ENCODE measurements around the gene ALDH5A1. TPM values are rescaled to one million over a fixed set of nuclear protein-coding genes. Genes with fewer than 3 reads are reported as not detected.

Gene ALDH5A1
- total RNA-seq, 4 donors from 2014 or later: 1.5 to 3.4 (median 3.1) TPM

DNA sequence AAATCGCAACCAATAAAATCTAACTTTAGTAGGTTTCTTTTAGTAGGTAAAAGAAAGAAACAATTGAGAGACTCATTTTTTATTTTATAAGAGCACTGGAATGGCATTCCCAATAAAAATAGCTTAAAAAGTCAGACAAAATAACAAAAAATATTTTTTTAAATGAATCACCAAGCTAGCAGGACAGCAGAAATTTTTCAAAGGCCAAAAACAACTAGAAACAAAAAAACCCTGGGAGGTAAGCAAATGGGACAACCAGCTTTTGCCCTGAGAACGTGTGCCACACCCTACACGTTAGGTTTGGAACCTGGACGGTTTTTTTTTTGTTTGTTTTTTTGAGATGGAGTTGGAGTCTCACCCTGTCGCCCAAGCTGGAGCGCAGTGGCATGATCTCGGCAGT, 25.0 kb upstream of the ALDH5A1 start:
- TF ChIP-seq, protein P1, sequence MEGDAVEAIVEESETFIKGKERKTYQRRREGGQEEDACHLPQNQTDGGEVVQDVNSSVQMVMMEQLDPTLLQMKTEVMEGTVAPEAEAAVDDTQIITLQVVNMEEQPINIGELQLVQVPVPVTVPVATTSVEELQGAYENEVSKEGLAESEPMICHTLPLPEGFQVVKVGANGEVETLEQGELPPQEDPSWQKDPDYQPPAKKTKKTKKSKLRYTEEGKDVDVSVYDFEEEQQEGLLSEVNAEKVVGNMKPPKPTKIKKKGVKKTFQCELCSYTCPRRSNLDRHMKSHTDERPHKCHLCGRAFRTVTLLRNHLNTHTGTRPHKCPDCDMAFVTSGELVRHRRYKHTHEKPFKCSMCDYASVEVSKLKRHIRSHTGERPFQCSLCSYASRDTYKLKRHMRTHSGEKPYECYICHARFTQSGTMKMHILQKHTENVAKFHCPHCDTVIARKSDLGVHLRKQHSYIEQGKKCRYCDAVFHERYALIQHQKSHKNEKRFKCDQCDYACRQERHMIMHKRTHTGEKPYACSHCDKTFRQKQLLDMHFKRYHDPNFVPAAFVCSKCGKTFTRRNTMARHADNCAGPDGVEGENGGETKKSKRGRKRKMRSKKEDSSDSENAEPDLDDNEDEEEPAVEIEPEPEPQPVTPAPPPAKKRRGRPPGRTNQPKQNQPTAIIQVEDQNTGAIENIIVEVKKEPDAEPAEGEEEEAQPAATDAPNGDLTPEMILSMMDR (IDR thresholded peaks at IDR 0.05): no peak
- TF ChIP-seq EP300 (IDR thresholded peaks at IDR 0.05) (no peak), POLR2AphosphoS5 (IDR thresholded peaks at IDR 0.05) (no peak), POLR2A (IDR thresholded peaks at IDR 0.05) (no peak)
- Histone ChIP-seq H3K27ac (no peak overlapping the region), H3K4me3 (no peak overlapping the region), H3K9me3 (no peaks in the 10 kb centered on the region), H3K36me3 (peaks cover 0 to 20% of the 10 kb centered on the region in 2 donors), H3K4me1 (no peaks in the 10 kb centered on the region), H3K27me3 (no peaks in the 10 kb centered on the region)
- 88% methylated on average over 3 to 6 of the region's 7 CpGs for WGBS, 2 donors (ENCODE audit: low coverage in 1 of 2)
- no peak for ATAC-seq

GRCh38 chr6:24472181-24472580, 22.6 kb upstream of the ALDH5A1 start:
- no peak for ATAC-seq

DNA sequence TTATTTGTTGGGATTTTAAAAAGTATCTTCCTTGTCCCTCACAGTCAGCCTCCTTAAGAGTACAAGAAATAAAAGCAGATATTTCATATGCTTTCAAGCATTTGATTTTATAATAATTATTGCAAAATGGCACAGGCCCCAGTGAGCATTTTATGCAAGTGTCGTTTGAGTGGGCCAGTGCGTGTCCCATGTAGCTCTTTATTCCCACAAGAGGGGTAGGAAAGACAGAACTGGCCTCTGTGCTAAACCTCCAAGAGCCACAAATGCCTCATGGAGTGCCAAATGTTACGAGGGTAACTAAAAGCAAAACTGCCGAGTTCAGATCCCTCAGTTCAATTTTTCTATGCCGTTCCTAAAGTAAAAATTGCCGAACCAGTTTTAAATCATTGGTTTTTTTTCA, 18.1 kb upstream of the ALDH5A1 start:
- TF ChIP-seq POLR2AphosphoS5 (IDR thresholded peaks at IDR 0.05): no peak
- TF ChIP-seq POLR2A (IDR thresholded peaks at IDR 0.05): no peak
- TF ChIP-seq EP300 (IDR thresholded peaks at IDR 0.05): no peak
- TF ChIP-seq, protein P1 (IDR thresholded peaks at IDR 0.05): no peak
- Histone ChIP-seq H3K9me3 (no peaks in the 10 kb centered on the region), H3K36me3 (peaks cover 0 to 10% of the 10 kb centered on the region in 2 donors), H3K4me1 (no peaks in the 10 kb centered on the region), H3K27me3 (no peaks in the 10 kb centered on the region), H3K27ac (no peak overlapping the region), H3K4me3 (no peak overlapping the region)
- ATAC-seq: no peak
- WGBS, 2 donors (ENCODE audit: low coverage in 1 of 2): 93% methylated on average over 6 of the region's 6 CpGs

More at GRCh38 chr6:24472181-24472580, 22.6 kb upstream of the ALDH5A1 start:
- Histone ChIP-seq H3K9me3 (no peaks in the 10 kb centered on the region), H3K27ac (no peak overlapping the region), H3K4me3 (no peak overlapping the region), H3K4me1 (no peaks in the 10 kb centered on the region), H3K36me3 (peaks cover 0 to 6% of the 10 kb centered on the region in 2 donors), H3K27me3 (no peaks in the 10 kb centered on the region)
- no peak for TF ChIP-seq POLR2A (IDR thresholded peaks at IDR 0.05)
- TF ChIP-seq EP300 (IDR thresholded peaks at IDR 0.05): no peak
- TF ChIP-seq, protein P1 (IDR thresholded peaks at IDR 0.05): no peak

- Histone ChIP-seq H3K36me3 (peaks cover 0 to 10% of the 10 kb centered on the region in 2 donors), H3K4me3 (no peak overlapping the region), H3K27me3 (no peaks in the 10 kb centered on the region), H3K27ac (no peak overlapping the region), H3K9me3 (no peaks in the 10 kb centered on the region), H3K4me1 (no peaks in the 10 kb centered on the region)
- ATAC-seq: no peak
- TF ChIP-seq EP300 (IDR thresholded peaks at IDR 0.05) (no peak), POLR2A (IDR thresholded peaks at IDR 0.05) (no peak), POLR2AphosphoS5 (IDR thresholded peaks at IDR 0.05) (no peak)
- TF ChIP-seq, protein P1 (IDR thresholded peaks at IDR 0.05): no peak
- 90% methylated on average over 1 of the region's 1 CpG; no CpG with 5 or more reads in 1 of the 2 donors for WGBS, 2 donors (ENCODE audit: low coverage in 1 of 2)
Observed at GRCh38 chr6:24477070-24477469, 17.7 kb upstream of the ALDH5A1 start.

DNA sequence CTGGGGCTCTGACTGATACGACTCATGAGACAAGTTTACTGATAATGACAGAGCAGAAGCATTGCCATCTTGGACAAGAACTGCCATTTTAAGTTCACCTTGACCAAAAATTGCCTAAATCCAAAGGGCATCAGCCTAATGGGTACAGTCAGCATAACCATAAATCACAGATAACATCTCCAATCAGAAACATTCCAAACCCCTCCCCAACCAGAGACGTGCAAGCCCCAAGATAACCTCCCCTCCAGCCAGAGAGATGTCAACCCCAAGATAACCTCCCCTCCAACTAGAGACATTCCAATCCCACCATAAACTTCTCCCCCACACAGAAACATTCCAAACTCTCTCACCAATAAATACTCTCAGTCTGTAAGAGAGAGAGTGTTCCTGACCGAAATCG, 15.9 kb upstream of the ALDH5A1 start:
- peaks cover 0 to 10% of the 10 kb centered on the region in 2 donors for H3K36me3 ChIP-seq
- no peaks in the 10 kb centered on the region for H3K9me3 ChIP-seq
- 51 to 62% methylated on average over 2 to 3 of the region's 4 CpGs for WGBS, 2 donors (ENCODE audit: low coverage in 1 of 2)
- H3K27ac ChIP-seq: no peak overlapping the region
- TF ChIP-seq, protein P1 (IDR thresholded peaks at IDR 0.05): no peak
- TF ChIP-seq EP300 (IDR thresholded peaks at IDR 0.05): no peak
- TF ChIP-seq POLR2A (IDR thresholded peaks at IDR 0.05): no peak
- no peak for TF ChIP-seq POLR2AphosphoS5 (IDR thresholded peaks at IDR 0.05)
- no peaks in the 10 kb centered on the region for H3K27me3 ChIP-seq
- no peak overlapping the region for H3K4me3 ChIP-seq
- ATAC-seq: no peak
- no peaks in the 10 kb centered on the region for H3K4me1 ChIP-seq

Data from gastroesophageal sphincter (tissue), 4 donors.